ENCODE data around the gene RABEPK. TPM values are rescaled to one million over a fixed set of nuclear protein-coding genes. Genes with fewer than 3 reads are reported as not detected.

The RABEPK gene
- total RNA-seq, result 10 to 100 TPM; 11.9 to 20.7 (median 16.2) TPM

- TF ChIP-seq CTCF (IDR thresholded peaks at IDR 0.05; ENCODE audit: low read depth), result no peak
Observed at GRCh38 chr9:125200216-125201047, at the start of gene RABEPK. RABEPK (plus strand) TSS chr9:125200542; CDS start chr9:125203014, 2,472 bp downstream.

- no peak for TF ChIP-seq CTCF (IDR thresholded peaks at IDR 0.05; ENCODE audit: low read depth)
Observed at GRCh38 chr9:125151730-125152129, 48.6 kb upstream of the RABEPK start.

GRCh38 chr9:125153712-125154367 is 46.5 kb upstream of the RABEPK start:
- no peak for TF ChIP-seq CTCF (IDR thresholded peaks at IDR 0.05; ENCODE audit: low read depth)

GRCh38 chr9:125156551-125156950 is 43.8 kb upstream of the RABEPK start:
- TF ChIP-seq CTCF (IDR thresholded peaks at IDR 0.05; ENCODE audit: low read depth), result no peak

GRCh38 chr9:125160750-125161149 is 39.6 kb upstream of the RABEPK start:
- TF ChIP-seq CTCF (IDR thresholded peaks at IDR 0.05; ENCODE audit: low read depth), result no peak

- no peak for TF ChIP-seq CTCF (IDR thresholded peaks at IDR 0.05; ENCODE audit: low read depth)
Observed at GRCh38 chr9:125161284-125161918, 38.9 kb upstream of the RABEPK start.

GRCh38 chr9:125166762-125167161 is 33.6 kb upstream of the RABEPK start:
- TF ChIP-seq CTCF (IDR thresholded peaks at IDR 0.05; ENCODE audit: low read depth), result no peak
